Measurements from ENCODE around the gene ATAD3A.
"Not testable (repeated sequence)": the region's sequence is repeated elsewhere in the genome, so short reads cannot be mapped to it uniquely, and the experiment has no call there.

The ATAD3A gene

GRCh38 chr1:1511533-1512285, at the start of gene ATAD3A:
ATAD3A (plus strand) TSS chr1:1512162; CDS start chr1:1512269, 107 bp downstream.
- peak within 1 kb of the TSS; percentile 76 for H3K4me3 ChIP-seq (ENCODE audit: low read depth, low read length)
- TF ChIP-seq CTCF (IDR thresholded peaks at IDR 0.05; ENCODE audit: borderline replicate concordance, insufficient read depth, low read depth, low read length), result no peak

GRCh38 chr1:1462318-1462966, 49.5 kb upstream of the ATAD3A start:
- TF ChIP-seq CTCF (IDR thresholded peaks at IDR 0.05; ENCODE audit: borderline replicate concordance, insufficient read depth, low read depth, low read length), result no peak
- no peak overlapping the region for H3K4me3 ChIP-seq (ENCODE audit: low read depth, low read length)

- H3K4me3 ChIP-seq (ENCODE audit: low read depth, low read length), result no peak overlapping the region
- TF ChIP-seq CTCF (IDR thresholded peaks at IDR 0.05; ENCODE audit: borderline replicate concordance, insufficient read depth, low read depth, low read length), result no peak
Measured at GRCh38 chr1:1463312-1463711, 48.6 kb upstream of the ATAD3A start.

- not testable (repeated sequence) for H3K4me3 ChIP-seq (ENCODE audit: low read depth, low read length)
Measured at GRCh38 chr1:1468196-1468985, 43.6 kb upstream of the ATAD3A start.

DNA sequence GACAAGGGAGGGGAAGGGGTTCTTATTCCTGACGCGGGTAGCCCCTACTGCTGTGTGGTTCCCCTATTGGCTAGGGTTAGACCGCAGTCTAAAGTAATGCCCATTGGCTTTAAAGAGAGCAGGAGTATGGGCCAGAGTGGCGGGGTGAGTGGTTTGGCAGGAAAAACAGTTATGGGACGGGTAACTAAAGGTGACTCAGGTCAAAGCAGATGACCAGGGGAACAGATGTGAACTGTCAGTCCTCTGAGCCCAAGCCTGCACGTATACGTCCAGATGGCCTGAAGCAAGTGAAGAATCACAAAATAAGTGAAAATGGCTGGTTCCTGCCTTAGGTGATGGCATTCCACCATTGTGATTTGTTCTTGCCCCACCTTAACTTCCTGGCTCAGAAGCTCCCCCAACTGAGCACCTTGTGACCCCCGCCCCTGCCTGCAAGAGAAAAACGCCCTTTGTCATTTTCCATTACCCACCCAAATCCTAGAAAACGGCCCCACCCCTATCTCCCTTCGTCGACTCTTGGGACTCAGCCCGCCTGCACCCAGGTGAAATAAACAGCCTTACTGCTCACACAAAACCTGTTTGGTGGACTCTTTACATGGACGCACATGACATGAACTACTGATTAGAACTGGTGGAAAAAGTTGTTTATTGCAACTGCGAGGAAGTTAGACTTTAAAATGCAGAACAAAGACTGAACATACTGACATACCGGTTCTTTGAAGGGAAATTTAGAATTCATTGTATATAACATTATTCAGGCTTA, 41.2 kb upstream of the ATAD3A start:
- H3K4me3 ChIP-seq (ENCODE audit: low read depth, low read length), result peak overlapping the region; percentile 81
- no peak for TF ChIP-seq CTCF (IDR thresholded peaks at IDR 0.05; ENCODE audit: borderline replicate concordance, insufficient read depth, low read depth, low read length)

- TF ChIP-seq CTCF (IDR thresholded peaks at IDR 0.05; ENCODE audit: borderline replicate concordance, insufficient read depth, low read depth, low read length), result no peak
- peak within 1 kb of the TSS; percentile 81 for H3K4me3 ChIP-seq (ENCODE audit: low read depth, low read length)
Measured at GRCh38 chr1:1471389-1472052, 40.4 kb upstream of the ATAD3A start, which contains the start of gene ATAD3B. ATAD3B (plus strand) TSS chr1:1471765; CDS start chr1:1471885, 120 bp downstream.

- peak overlapping the region; percentile 81 for H3K4me3 ChIP-seq (ENCODE audit: low read depth, low read length)
Measured at GRCh38 chr1:1472053-1472876, 39.7 kb upstream of the ATAD3A start.

DNA sequence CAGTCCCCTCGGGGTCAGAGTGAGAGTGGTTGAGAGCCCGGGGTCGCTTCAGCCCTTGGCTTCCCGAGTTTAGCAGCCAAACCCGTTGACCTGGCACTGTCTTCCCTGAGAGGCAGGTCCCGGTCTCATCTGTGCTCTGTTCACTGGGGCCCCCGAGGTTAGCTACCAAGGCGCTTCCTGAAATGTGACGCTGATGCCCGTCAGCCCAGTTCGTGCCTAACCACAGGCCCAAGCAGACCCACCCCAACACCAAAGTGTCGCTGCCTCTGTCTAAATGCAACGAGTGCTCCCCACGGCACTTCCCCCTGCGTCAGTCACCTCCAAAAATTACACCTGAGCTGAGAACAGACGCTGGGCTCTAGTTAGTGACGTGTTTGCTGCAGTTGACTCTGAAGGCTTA, 36.0 kb upstream of the ATAD3A start:
- H3K4me3 ChIP-seq (ENCODE audit: low read depth, low read length), result not testable (repeated sequence)
